ENCODE data around the gene PDXP. TPM values are rescaled to one million over a fixed set of nuclear protein-coding genes. Genes with fewer than 3 reads are reported as not detected.
A peak's percentile ranks its signal among the peaks of the same experiment; 100 is the strongest.

Gene PDXP
- total RNA-seq, 1 experiment from 2014 or later = 42.7 TPM

DNA sequence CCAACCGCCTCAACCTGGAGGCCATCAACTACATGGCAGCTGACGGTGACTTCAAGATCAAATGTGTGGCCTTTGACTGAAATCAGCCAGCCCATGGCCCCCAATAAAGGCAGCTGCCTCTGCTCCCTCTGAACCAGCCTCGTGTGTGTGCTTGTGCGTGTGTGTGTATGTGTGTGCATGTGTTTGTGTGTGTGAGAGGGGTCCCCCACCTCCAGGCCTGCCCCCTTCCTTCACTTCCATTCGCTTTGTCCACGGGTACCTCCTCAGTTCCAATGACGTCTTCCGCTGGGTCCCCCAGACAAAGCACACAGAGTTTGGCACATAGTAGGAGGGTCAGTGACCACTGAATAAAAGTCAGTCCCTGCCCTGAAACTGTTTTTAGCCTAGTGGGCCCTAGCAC, 21.1 kb downstream of the PDXP start:
- no peak overlapping the region for H2AFZ ChIP-seq (ENCODE audit: low read depth, low read length, poor library complexity, severe bottlenecking)
- no peaks in the 10 kb centered on the region for H3K27me3 ChIP-seq (ENCODE audit: insufficient read depth, low read length)
- RAD21 ChIA-PET (ENCODE audit: low non-redundant PET in 1 of 2, low total read pairs in 2 of 2, uncharacterized antibody in 2 of 2, unreplicated experiment in 2 of 2) = no interaction called here
- POLR2A ChIA-PET = interaction anchor here (0.6 to 2.6 kb wide), 5 partner anchors 9 to 359 kb away, joined by 3 to 6 read pairs (median 5); no protein-coding TSS in a partner anchor
- H3K79me2 ChIP-seq (ENCODE audit: insufficient read depth, low read length) = peaks cover 13% of the 10 kb centered on the region; the same call in 1 of the 2 replicates
- H3K4me3 ChIP-seq (replicated peaks in 1 of 2; ENCODE audit: low read depth in 1 of 2, low read length in 2 of 2) = no peak overlapping the region
- no peaks in the 10 kb centered on the region for H3K9me3 ChIP-seq (ENCODE audit: control insufficient read depth in 1 of 2, insufficient read depth in 1 of 2, low read depth in 1 of 2, low read length in 2 of 2)
- intact Hi-C loops (cut with micrococcal nuclease) = loop anchor here (2.0 kb wide), 2 partner anchors 37 to 141 kb away; no protein-coding TSS in a partner anchor
- H3K36me3 ChIP-seq (ENCODE audit: control insufficient read depth in 1 of 2, insufficient read depth in 2 of 2, low read length in 2 of 2) = peaks cover 5 to 11% of the 10 kb centered on the region in 2 experiments; a peak in 3 of 4 replicates
- no peaks in the 10 kb centered on the region for H3K9me2 ChIP-seq (ENCODE audit: insufficient read depth)
- TF ChIP-seq POLR2AphosphoS5 (IDR thresholded peaks at IDR 0.05; ENCODE audit: low read depth, low read length) = no peak
- no peak overlapping the region for H3K4me2 ChIP-seq (ENCODE audit: low read length)
- no TSS peak for BruUV-seq (replicated peaks)
- no peak overlapping the region for H3K9ac ChIP-seq (ENCODE audit: low read length)
- DNase-seq (ENCODE audit: low read depth, low spot score) = no peak
- peaks cover 19 to 67% of the 10 kb centered on the region in 2 experiments for H3K4me1 ChIP-seq (ENCODE audit: control insufficient read depth in 1 of 2, insufficient read depth in 2 of 2, low read length in 2 of 2)
- H4K20me1 ChIP-seq (ENCODE audit: insufficient read depth) = no peaks in the 10 kb centered on the region
- H3K27ac ChIP-seq (ENCODE audit: low read depth, low read length) = peak overlapping the region; percentile 8; the same call in 1 of the 2 replicates
- CTCF ChIA-PET = interaction anchor here (2.6 kb wide), 1 partner anchor 22 kb away, joined by 12 read pairs; the partner anchor contains the start of gene PDXP
- ATAC-seq = no peak

DNA sequence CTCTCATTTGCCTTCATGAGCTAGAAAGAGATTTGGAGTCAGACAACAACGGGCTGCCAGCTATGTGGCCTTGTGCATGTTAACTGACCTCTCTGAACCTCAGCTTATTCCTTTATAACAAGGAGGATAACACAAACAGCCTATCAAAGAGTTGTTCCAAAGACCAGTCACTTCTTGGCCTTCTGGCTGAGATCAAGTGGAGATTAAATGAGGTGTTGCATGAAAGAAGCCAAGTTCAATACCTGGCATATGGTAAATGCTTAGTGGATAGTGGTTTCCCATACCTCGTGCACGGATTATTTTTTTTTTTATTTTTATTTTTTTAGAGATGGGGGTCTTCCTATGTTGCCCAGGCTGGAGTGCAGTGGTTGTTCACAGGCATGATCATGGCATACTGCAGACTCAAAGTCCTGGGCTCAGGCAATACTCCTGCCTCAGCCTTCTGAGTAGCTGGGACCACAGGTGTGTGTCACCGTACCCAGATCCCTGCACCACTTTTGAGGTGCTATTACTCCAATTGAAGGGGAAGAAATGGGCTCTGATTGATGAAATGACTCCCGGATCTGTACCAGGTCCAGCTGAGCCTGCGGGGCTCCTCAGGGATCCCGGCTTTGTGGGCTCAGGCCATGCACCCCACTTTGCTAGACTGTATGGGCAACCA, 21.8 kb downstream of the PDXP start:
- Histone ChIP-seq H3K9ac (ENCODE audit: low read length) (no peak overlapping the region), H4K20me1 (ENCODE audit: insufficient read depth) (no peaks in the 10 kb centered on the region), H3K9me3 (ENCODE audit: control insufficient read depth in 1 of 2, insufficient read depth in 1 of 2, low read depth in 1 of 2, low read length in 2 of 2) (no peaks in the 10 kb centered on the region), H2AFZ (ENCODE audit: low read depth, low read length, poor library complexity, severe bottlenecking) (no peak overlapping the region), H3K4me3 (replicated peaks in 1 of 2; ENCODE audit: low read depth in 1 of 2, low read length in 2 of 2) (no peak overlapping the region), H3K27me3 (ENCODE audit: insufficient read depth, low read length) (no peaks in the 10 kb centered on the region), H3K9me2 (ENCODE audit: insufficient read depth) (no peaks in the 10 kb centered on the region), H3K4me2 (ENCODE audit: low read length) (no peak overlapping the region), H3K36me3 (ENCODE audit: control insufficient read depth in 1 of 2, insufficient read depth in 2 of 2, low read length in 2 of 2) (peaks cover 5 to 11% of the 10 kb centered on the region in 2 experiments; a peak in 3 of 4 replicates), H3K27ac (ENCODE audit: low read depth, low read length) (peak overlapping the region; percentile 8; the same call in 1 of the 2 replicates), H3K79me2 (ENCODE audit: insufficient read depth, low read length) (peaks cover 13% of the 10 kb centered on the region; the same call in 1 of the 2 replicates), H3K4me1 (ENCODE audit: control insufficient read depth in 1 of 2, insufficient read depth in 2 of 2, low read length in 2 of 2) (peaks cover 14 to 67% of the 10 kb centered on the region in 2 experiments)
- intact Hi-C loops (cut with micrococcal nuclease) = loop anchor here (2.0 kb wide), 2 partner anchors 38 to 142 kb away; no protein-coding TSS in a partner anchor
- ChIA-PET CTCF (interaction anchor here (1.0 to 2.6 kb wide), 6 partner anchors 19 to 141 kb away, joined by 3 to 28 read pairs (median 6); partner anchors contain the start of gene PDXP), RAD21 (ENCODE audit: low non-redundant PET in 1 of 2, low total read pairs in 2 of 2, uncharacterized antibody in 2 of 2, unreplicated experiment in 2 of 2) (interaction anchor here (2.2 to 2.3 kb wide), 2 partner anchors 37 kb away, joined by 13 to 15 read pairs; no protein-coding TSS in a partner anchor), POLR2A (interaction anchor here (0.6 to 2.6 kb wide), 4 partner anchors 9 to 359 kb away, joined by 3 to 6 read pairs (median 4); no protein-coding TSS in a partner anchor)
- no TSS peak for BruUV-seq (replicated peaks)
- ATAC-seq (no peak), DNase-seq (ENCODE audit: low read depth, low spot score) (no peak)
- no peak for TF ChIP-seq CBX3 (IDR thresholded peaks at IDR 0.05; ENCODE audit: low read depth)
- TF ChIP-seq POLR2AphosphoS5 (IDR thresholded peaks at IDR 0.05; ENCODE audit: low read depth, low read length) = peak; percentile 71

Measured in HCT116 (cell line).